Breast epithelium (tissue), 3 donors: ENCODE data around the gene ZNF560. TPM values are rescaled to one million over a fixed set of nuclear protein-coding genes. Genes with fewer than 3 reads are reported as not detected.

ENCODE experiments used
- total RNA-seq, 3 donors: library from RNA; depleted of rRNA; stranded (reverse); fragments of >200 nt; gene quantifications; one replicate each; pipeline ENCODE4 v1.1.0, GENCODE V29; 2016

ZNF560 gene
- total RNA-seq, 3 donors from 2014 or later: not detected

Other genes with a start within 250 kb of the ZNF560 start
- not detected for gene OR7E24, start 247.7 kb downstream of the ZNF560 start, total RNA-seq
- 10 to 100 TPM; 10.1 to 27.4 (median 16.1) TPM for gene ZNF699, start 188.8 kb downstream of the ZNF560 start, total RNA-seq
- gene ZNF559, start 174.4 kb downstream of the ZNF560 start, total RNA-seq: 10 to 100 TPM; 18.4 to 39.1 (median 23.4) TPM
- 1 to 10 TPM; 2.9 to 8.3 (median 3.6) TPM for gene ZNF177, start 135.6 kb downstream of the ZNF560 start, total RNA-seq
- 10 to 100 TPM; 20.5 to 45.8 (median 44.2) TPM for gene ZNF266, start 63.0 kb downstream of the ZNF560 start, total RNA-seq
- 10 to 100 TPM; 11.5 to 22.4 (median 12.3) TPM for gene ZNF426, start 40.0 kb upstream of the ZNF560 start, total RNA-seq
- 10 to 100 TPM; 20.8 to 55.9 (median 36.1) TPM for gene ZNF121, start 85.9 kb upstream of the ZNF560 start, total RNA-seq
- gene ZNF561, start 122.6 kb upstream of the ZNF560 start, total RNA-seq: 10 to 100 TPM; 19.5 to 63.1 (median 29.5) TPM
- gene ZNF562, start 176.5 kb upstream of the ZNF560 start, total RNA-seq: 10 to 100 TPM; 17.4 to 52.2 (median 32.4) TPM